Measurements from ENCODE around the gene ACSL1.

ACSL1 gene

DNA sequence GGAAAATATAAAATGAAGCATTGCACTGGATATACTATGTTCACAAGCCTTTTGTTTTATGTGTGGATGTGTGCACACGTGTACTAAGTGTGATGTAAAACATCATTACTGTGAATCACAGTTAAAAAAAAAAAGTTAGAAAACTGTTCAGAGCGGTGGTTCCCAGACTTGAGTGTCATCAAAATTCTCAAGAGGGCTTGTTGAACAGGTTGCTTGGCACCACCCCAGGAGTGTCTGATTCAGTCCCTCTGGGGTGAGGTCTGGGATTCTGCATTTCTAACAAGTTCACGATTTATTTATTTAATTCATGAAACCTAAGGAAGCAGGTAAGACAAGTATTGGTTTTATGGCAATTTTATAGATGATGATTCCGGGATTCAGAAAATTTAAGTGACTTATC is 93.6 kb downstream of the ACSL1 start:
- Histone ChIP-seq H3K27me3 (replicated peaks; ENCODE audit: control insufficient read depth, insufficient read depth, low read length, poor library complexity, severe bottlenecking) (no peaks in the 10 kb centered on the region), H3K36me3 (ENCODE audit: control insufficient read depth, insufficient read depth, low read length) (no peaks in the 10 kb centered on the region), H3K9me3 (ENCODE audit: control insufficient read depth, low read length) (no peaks in the 10 kb centered on the region), H3K27ac (ENCODE audit: insufficient read depth, low read length, poor library complexity, severe bottlenecking) (no peak overlapping the region), H3K4me1 (ENCODE audit: control insufficient read depth, insufficient read depth, low read length, poor library complexity, severe bottlenecking) (peaks cover 5% of the 10 kb centered on the region), H3K4me3 (ENCODE audit: insufficient read depth, low read depth, low read length, poor library complexity, severe bottlenecking) (no peak overlapping the region)
- DNase-seq: no peak

DNA sequence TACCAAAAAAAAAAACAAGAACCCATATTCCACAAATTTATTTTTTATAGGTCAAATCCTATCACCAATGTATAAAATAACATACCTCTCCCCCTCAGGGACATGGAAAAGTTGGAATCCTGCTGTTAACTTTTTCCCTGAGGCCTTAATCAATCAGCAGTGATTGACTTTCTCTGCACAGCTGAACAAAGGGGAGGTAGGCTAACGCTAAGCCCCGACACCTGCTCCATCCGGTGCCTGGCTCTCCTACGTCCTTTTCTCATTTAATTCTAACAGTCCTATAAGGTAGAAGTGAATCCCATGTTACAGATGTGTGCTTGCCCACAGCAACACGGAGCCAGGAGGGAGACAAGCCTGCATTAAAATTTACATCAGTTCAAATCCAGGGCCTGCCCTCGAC is 94.7 kb downstream of the ACSL1 start:
- Histone ChIP-seq H3K9me3 (ENCODE audit: control insufficient read depth, low read length) (no peaks in the 10 kb centered on the region), H3K27ac (ENCODE audit: insufficient read depth, low read length, poor library complexity, severe bottlenecking) (no peak overlapping the region), H3K4me3 (ENCODE audit: insufficient read depth, low read depth, low read length, poor library complexity, severe bottlenecking) (no peak overlapping the region), H3K27me3 (replicated peaks; ENCODE audit: control insufficient read depth, insufficient read depth, low read length, poor library complexity, severe bottlenecking) (no peaks in the 10 kb centered on the region), H3K4me1 (ENCODE audit: control insufficient read depth, insufficient read depth, low read length, poor library complexity, severe bottlenecking) (peaks cover 5% of the 10 kb centered on the region), H3K36me3 (ENCODE audit: control insufficient read depth, insufficient read depth, low read length) (no peaks in the 10 kb centered on the region)
- no peak for DNase-seq

GRCh38 chr4:184729946-184730345 is 95.8 kb downstream of the ACSL1 start:
- Histone ChIP-seq H3K4me3 (ENCODE audit: insufficient read depth, low read depth, low read length, poor library complexity, severe bottlenecking) (no peak overlapping the region), H3K9me3 (ENCODE audit: control insufficient read depth, low read length) (no peaks in the 10 kb centered on the region), H3K4me1 (ENCODE audit: control insufficient read depth, insufficient read depth, low read length, poor library complexity, severe bottlenecking) (peaks cover 5% of the 10 kb centered on the region), H3K36me3 (ENCODE audit: control insufficient read depth, insufficient read depth, low read length) (no peaks in the 10 kb centered on the region), H3K27ac (ENCODE audit: insufficient read depth, low read length, poor library complexity, severe bottlenecking) (no peak overlapping the region), H3K27me3 (replicated peaks; ENCODE audit: control insufficient read depth, insufficient read depth, low read length, poor library complexity, severe bottlenecking) (no peaks in the 10 kb centered on the region)
- DNase-seq: no peak

DNA sequence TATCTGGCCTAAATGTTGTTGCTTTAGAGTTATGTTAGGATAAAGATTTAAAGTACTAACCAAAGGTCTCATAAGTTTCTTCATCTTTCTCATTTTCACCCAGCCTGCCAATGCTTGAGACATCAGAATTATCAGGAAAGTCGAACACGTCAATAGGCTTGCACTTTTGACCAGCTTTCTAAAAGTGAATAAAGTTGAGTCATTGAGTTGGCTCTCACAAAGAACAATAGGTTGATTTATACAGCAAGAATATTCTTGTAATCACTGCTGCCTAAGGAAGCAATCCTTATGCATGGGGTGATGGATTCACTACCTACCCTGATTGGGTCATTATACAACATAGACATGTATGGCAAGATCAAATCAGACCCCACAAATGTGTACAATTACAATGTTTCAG is 96.9 kb downstream of the ACSL1 start:
- no peaks in the 10 kb centered on the region for H3K36me3 ChIP-seq (ENCODE audit: control insufficient read depth, insufficient read depth, low read length)
- no peak for DNase-seq
- no peak overlapping the region for H3K27ac ChIP-seq (ENCODE audit: insufficient read depth, low read length, poor library complexity, severe bottlenecking)
- no peaks in the 10 kb centered on the region for H3K9me3 ChIP-seq (ENCODE audit: control insufficient read depth, low read length)
- no peak overlapping the region for H3K4me3 ChIP-seq (ENCODE audit: insufficient read depth, low read depth, low read length, poor library complexity, severe bottlenecking)
- H3K27me3 ChIP-seq (replicated peaks; ENCODE audit: control insufficient read depth, insufficient read depth, low read length, poor library complexity, severe bottlenecking): no peaks in the 10 kb centered on the region
- H3K4me1 ChIP-seq (ENCODE audit: control insufficient read depth, insufficient read depth, low read length, poor library complexity, severe bottlenecking): peaks cover 5% of the 10 kb centered on the region

DNA sequence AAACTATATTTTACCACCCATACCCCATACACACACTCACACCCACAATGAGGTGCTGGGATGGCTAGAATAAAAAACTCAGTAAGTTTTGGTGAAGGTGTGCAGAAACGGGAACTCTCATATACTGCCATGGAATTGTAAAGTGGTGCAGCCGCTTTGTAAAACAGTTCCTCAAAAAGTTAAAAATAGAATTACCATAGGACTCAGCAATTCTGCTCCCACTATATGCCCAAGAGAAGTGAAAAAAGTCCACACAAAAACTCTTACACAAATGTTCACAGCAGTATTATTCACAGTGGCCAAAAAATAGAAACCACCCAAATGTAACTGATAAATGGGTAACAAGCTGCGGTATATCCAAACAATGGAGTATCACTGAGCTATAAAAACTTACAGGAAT is 98.3 kb downstream of the ACSL1 start:
- H3K9me3 ChIP-seq (ENCODE audit: control insufficient read depth, low read length): no peaks in the 10 kb centered on the region
- H3K4me1 ChIP-seq (ENCODE audit: control insufficient read depth, insufficient read depth, low read length, poor library complexity, severe bottlenecking): no peaks in the 10 kb centered on the region
- no peak overlapping the region for H3K27ac ChIP-seq (ENCODE audit: insufficient read depth, low read length, poor library complexity, severe bottlenecking)
- H3K4me3 ChIP-seq (ENCODE audit: insufficient read depth, low read depth, low read length, poor library complexity, severe bottlenecking): no peak overlapping the region
- H3K36me3 ChIP-seq (ENCODE audit: control insufficient read depth, insufficient read depth, low read length): no peaks in the 10 kb centered on the region
- no peaks in the 10 kb centered on the region for H3K27me3 ChIP-seq (replicated peaks; ENCODE audit: control insufficient read depth, insufficient read depth, low read length, poor library complexity, severe bottlenecking)
- DNase-seq: no peak

DNA sequence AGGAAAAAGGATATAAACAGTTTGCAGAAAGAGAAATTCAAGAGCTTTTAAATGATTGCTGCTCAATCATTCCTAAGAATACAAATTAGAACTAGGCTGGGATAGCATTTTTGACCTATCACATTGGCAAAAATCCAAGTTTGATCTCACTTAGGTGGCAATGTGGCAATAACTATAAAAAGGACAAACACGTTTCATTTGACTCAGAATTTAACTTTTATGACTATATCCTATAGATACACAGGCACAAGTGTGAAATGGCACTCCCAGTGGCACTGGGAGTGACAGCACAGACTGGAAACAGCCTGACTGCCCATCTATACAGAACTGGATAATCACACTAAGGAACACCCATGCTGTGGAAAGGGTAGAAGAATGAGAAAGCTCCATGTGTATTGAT is 103.0 kb downstream of the ACSL1 start:
- no peak overlapping the region for H3K27ac ChIP-seq (ENCODE audit: insufficient read depth, low read length, poor library complexity, severe bottlenecking)
- no peaks in the 10 kb centered on the region for H3K4me1 ChIP-seq (ENCODE audit: control insufficient read depth, insufficient read depth, low read length, poor library complexity, severe bottlenecking)
- H3K4me3 ChIP-seq (ENCODE audit: insufficient read depth, low read depth, low read length, poor library complexity, severe bottlenecking): no peak overlapping the region
- no peaks in the 10 kb centered on the region for H3K27me3 ChIP-seq (replicated peaks; ENCODE audit: control insufficient read depth, insufficient read depth, low read length, poor library complexity, severe bottlenecking)
- H3K9me3 ChIP-seq (ENCODE audit: control insufficient read depth, low read length): no peaks in the 10 kb centered on the region
- H3K36me3 ChIP-seq (ENCODE audit: control insufficient read depth, insufficient read depth, low read length): no peaks in the 10 kb centered on the region
- DNase-seq: no peak

DNA sequence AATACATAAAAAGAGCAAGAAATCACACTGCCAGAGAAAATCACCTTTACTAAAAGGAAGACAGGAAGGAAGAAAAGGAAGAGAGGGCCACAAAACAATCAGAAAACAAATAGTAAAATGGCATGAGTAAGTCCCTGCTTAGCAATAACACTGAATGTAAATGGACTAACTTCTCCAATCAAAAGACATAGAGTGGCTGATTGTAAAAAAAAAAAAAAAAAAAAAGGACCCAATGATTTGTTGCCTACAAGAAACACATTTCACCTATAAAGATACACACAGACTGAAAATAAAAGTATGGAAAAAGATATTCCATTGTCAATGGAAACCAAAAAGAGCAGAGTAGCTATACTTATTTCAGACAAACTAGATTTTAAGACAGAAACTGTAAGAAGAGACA is 104.5 kb downstream of the ACSL1 start:
- Histone ChIP-seq H3K4me3 (ENCODE audit: insufficient read depth, low read depth, low read length, poor library complexity, severe bottlenecking) (no peak overlapping the region), H3K4me1 (ENCODE audit: control insufficient read depth, insufficient read depth, low read length, poor library complexity, severe bottlenecking) (no peaks in the 10 kb centered on the region), H3K9me3 (ENCODE audit: control insufficient read depth, low read length) (no peaks in the 10 kb centered on the region), H3K27me3 (replicated peaks; ENCODE audit: control insufficient read depth, insufficient read depth, low read length, poor library complexity, severe bottlenecking) (no peaks in the 10 kb centered on the region), H3K36me3 (ENCODE audit: control insufficient read depth, insufficient read depth, low read length) (no peaks in the 10 kb centered on the region), H3K27ac (ENCODE audit: insufficient read depth, low read length, poor library complexity, severe bottlenecking) (no peak overlapping the region)
- DNase-seq: no peak

DNA sequence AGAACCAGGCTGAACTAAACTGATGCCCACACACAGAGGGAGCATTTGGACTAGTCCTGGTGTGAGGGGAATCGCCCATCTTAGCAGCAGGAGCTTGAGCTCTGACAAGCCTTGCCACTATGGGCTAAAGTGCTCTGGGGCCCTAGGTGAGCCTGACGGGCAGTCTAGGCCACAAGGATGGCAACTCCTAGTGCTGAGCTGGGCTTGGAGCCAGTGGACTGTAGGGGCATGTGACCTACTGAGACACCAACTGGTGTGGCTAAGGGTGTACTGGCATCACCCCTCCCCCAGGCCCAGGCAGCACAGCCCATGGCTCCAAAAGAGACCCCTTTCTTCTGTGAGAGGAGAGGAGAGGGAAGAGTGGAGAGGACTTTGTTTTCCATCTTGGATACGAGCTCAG is 106.4 kb downstream of the ACSL1 start:
- Histone ChIP-seq H3K4me3 (ENCODE audit: insufficient read depth, low read depth, low read length, poor library complexity, severe bottlenecking) (no peak overlapping the region), H3K4me1 (ENCODE audit: control insufficient read depth, insufficient read depth, low read length, poor library complexity, severe bottlenecking) (no peaks in the 10 kb centered on the region), H3K36me3 (ENCODE audit: control insufficient read depth, insufficient read depth, low read length) (no peaks in the 10 kb centered on the region), H3K9me3 (ENCODE audit: control insufficient read depth, low read length) (no peaks in the 10 kb centered on the region), H3K27me3 (replicated peaks; ENCODE audit: control insufficient read depth, insufficient read depth, low read length, poor library complexity, severe bottlenecking) (no peaks in the 10 kb centered on the region), H3K27ac (ENCODE audit: insufficient read depth, low read length, poor library complexity, severe bottlenecking) (no peak overlapping the region)
- DNase-seq: no peak

DNA sequence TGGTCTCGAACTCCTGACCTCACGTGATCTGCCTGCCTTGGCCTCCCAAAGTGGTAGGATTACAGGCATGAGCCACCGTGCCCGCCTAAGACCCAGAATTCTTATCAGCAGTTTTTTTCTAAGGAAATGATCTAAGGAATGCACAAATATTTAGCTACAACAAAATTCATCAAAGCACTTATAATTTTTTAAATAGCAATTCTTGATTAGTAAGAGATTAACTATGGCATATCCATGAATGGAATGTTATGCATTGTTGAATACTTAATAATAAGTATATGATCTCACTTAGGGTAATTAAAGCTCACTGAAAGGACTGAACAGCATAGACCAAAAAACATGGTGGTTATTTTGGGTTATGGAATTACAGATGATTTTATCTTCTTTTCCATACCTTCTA is 110.2 kb downstream of the ACSL1 start:
- Histone ChIP-seq H3K4me3 (ENCODE audit: insufficient read depth, low read depth, low read length, poor library complexity, severe bottlenecking) (no peak overlapping the region), H3K27ac (ENCODE audit: insufficient read depth, low read length, poor library complexity, severe bottlenecking) (no peak overlapping the region), H3K27me3 (replicated peaks; ENCODE audit: control insufficient read depth, insufficient read depth, low read length, poor library complexity, severe bottlenecking) (no peaks in the 10 kb centered on the region), H3K4me1 (ENCODE audit: control insufficient read depth, insufficient read depth, low read length, poor library complexity, severe bottlenecking) (no peaks in the 10 kb centered on the region), H3K9me3 (ENCODE audit: control insufficient read depth, low read length) (no peaks in the 10 kb centered on the region), H3K36me3 (ENCODE audit: control insufficient read depth, insufficient read depth, low read length) (no peaks in the 10 kb centered on the region)
- no peak for DNase-seq

DNA sequence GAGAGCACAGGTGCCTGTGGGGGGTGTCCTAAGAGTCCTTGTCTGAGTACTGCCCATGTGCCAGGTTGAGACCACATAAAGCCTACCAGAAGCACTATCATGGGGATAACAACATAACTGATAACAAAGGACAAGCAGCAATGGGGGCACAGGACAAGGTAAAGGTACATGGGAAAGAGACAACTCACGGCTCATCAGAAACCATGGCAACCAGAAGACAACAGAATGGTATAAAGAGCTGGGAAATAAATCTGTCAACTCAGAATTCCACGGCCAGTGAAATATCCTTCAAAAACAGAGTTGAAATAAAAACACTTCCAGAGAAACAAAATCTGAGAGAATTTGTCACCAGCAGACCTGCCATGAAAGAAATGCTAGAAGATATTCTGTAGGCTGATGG is 111.9 kb downstream of the ACSL1 start:
- Histone ChIP-seq H3K27me3 (replicated peaks; ENCODE audit: control insufficient read depth, insufficient read depth, low read length, poor library complexity, severe bottlenecking) (no peaks in the 10 kb centered on the region), H3K4me3 (ENCODE audit: insufficient read depth, low read depth, low read length, poor library complexity, severe bottlenecking) (no peak overlapping the region), H3K27ac (ENCODE audit: insufficient read depth, low read length, poor library complexity, severe bottlenecking) (no peak overlapping the region), H3K9me3 (ENCODE audit: control insufficient read depth, low read length) (no peaks in the 10 kb centered on the region), H3K36me3 (ENCODE audit: control insufficient read depth, insufficient read depth, low read length) (no peaks in the 10 kb centered on the region), H3K4me1 (ENCODE audit: control insufficient read depth, insufficient read depth, low read length, poor library complexity, severe bottlenecking) (no peaks in the 10 kb centered on the region)
- no peak for DNase-seq

GRCh38 chr4:184712322-184712721 is 113.4 kb downstream of the ACSL1 start:
- Histone ChIP-seq H3K9me3 (ENCODE audit: control insufficient read depth, low read length) (no peaks in the 10 kb centered on the region), H3K4me3 (ENCODE audit: insufficient read depth, low read depth, low read length, poor library complexity, severe bottlenecking) (no peak overlapping the region), H3K36me3 (ENCODE audit: control insufficient read depth, insufficient read depth, low read length) (no peaks in the 10 kb centered on the region), H3K27me3 (replicated peaks; ENCODE audit: control insufficient read depth, insufficient read depth, low read length, poor library complexity, severe bottlenecking) (no peaks in the 10 kb centered on the region), H3K27ac (ENCODE audit: insufficient read depth, low read length, poor library complexity, severe bottlenecking) (no peak overlapping the region), H3K4me1 (ENCODE audit: control insufficient read depth, insufficient read depth, low read length, poor library complexity, severe bottlenecking) (no peaks in the 10 kb centered on the region)
- DNase-seq: no peak

All from effector memory CD4-positive, alpha-beta T cell (primary cell).